BE2C (cell line): ENCODE data around the gene XBP1.
"Not testable (repeated sequence)": the region's sequence is repeated elsewhere in the genome, so short reads cannot be mapped to it uniquely, and the experiment has no call there.

Source experiments
- DNase-seq: peaks from one replicate; pipeline ENCODE4 v3.0.0-alpha.2; 2020
- H3K27me3 ChIP-seq: fragments of 250-450 bp; sonication (Bioruptor Pico); 2 replicates; pipeline ENCODE4 v1.5.1; 2020; ENCODE audit warnings: mild to moderate bottlenecking
- H3K36me3 ChIP-seq: fragments of 250-450 bp; sonication (Bioruptor Pico); 2 replicates; pipeline ENCODE4 v1.5.1; 2020; ENCODE audit warnings: mild to moderate bottlenecking
- H3K4me1 ChIP-seq: fragments of 250-450 bp; sonication (Bioruptor Pico); 2 replicates; pipeline ENCODE4 v1.5.1; 2020
- H3K4me3 ChIP-seq: 2 replicates; pipeline ENCODE4 v1.5.1; 2011; ENCODE audit warnings: low read depth, low read length
- H3K9me3 ChIP-seq: fragments of 250-450 bp; sonication (Bioruptor Pico); 2 replicates; pipeline ENCODE4 v1.5.1; 2020
- CTCF ChIP-seq: IDR thresholded peaks from 2 replicates; pipeline ENCODE4 v1.5.1; 2012; ENCODE audit warnings: mild to moderate bottlenecking, low read depth, low read length

XBP1 gene

DNA sequence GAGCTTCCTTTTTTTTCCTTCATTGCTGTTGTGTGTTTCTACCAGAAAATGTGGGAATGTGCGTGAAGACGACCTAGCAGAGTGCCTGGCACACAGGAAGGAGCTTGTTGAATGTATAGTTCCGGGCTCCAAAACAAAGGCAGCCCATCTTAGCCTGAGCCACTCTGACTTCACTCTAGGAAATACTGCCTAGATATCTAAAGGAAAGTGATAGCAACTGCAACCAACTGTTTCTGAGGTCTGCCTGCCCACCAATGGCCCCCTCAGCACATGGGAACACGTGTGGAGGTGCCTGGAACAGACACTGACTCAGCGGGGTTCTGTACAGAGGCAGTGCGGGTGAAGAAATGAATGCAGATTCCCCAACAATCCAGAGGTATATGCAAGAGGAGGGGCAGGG, 14.7 kb upstream of the XBP1 start:
- no peak overlapping the region for H3K4me3 ChIP-seq
- H3K27me3 ChIP-seq, result no peaks in the 10 kb centered on the region
- no peaks in the 10 kb centered on the region for H3K36me3 ChIP-seq
- no peaks in the 10 kb centered on the region for H3K9me3 ChIP-seq
- DNase-seq, result no peak
- peaks cover 10% of the 10 kb centered on the region for H3K4me1 ChIP-seq
- TF ChIP-seq CTCF, result no peak

DNA sequence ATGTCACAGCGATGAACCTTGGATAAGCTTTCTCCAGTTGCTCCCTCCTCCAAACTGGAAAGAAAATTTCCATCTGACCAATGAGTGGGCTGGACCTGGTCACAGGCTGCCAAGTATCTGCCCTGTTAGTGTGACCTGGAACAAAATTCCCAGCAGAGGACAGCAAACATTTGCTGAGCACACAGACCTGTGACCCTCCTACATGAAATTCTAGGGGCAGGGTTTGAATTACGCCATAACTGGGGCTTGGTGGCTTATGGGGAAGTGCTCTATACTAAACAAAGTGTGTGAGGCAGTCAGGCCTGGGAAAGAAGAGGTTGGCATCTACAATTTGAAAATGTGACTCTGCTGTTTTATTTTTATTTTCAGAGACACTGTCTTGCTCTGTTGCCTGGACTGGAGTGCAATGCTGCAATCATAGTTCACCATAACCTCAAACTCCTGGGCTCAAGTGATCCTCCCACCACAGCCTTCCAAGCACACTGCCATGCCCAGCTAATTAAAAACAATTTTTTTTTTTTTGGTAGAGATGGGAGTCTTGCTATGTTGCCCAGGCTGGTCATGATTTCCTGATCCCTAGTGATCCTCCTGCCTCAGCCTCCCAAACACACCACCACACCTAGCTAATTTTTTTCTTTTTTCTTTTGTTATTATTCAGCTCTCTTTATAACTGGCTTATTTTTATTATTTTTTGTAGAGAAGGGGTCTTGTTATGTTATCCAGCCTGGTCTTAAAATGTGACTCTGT, 13.6 kb upstream of the XBP1 start:
- Histone ChIP-seq H3K27me3 (no peaks in the 10 kb centered on the region), H3K9me3 (no peaks in the 10 kb centered on the region), H3K36me3 (no peaks in the 10 kb centered on the region), H3K4me1 (peaks cover 7% of the 10 kb centered on the region), H3K4me3 (no peak overlapping the region)
- DNase-seq, result no peak
- TF ChIP-seq CTCF, result no peak

DNA sequence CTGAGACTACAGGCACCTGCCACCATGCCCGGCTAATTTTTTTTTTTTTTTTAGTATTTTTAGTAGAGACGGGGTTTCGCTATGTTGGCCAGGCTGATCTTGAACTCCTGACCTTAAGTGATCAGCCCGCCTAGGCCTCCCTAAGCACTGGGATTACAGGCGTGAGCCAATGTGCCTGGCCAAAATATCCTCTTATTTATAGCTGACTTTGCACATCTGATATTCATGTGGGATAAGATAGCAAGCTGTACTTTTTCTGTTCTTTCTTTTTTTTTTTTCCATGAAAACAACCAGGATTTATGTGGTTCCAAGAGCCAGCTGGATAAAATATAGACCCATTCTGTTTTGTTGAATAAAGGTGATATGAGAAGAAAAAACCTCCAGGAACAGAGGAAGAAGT, 12.1 kb upstream of the XBP1 start:
- H3K36me3 ChIP-seq, result no peaks in the 10 kb centered on the region
- H3K9me3 ChIP-seq, result no peaks in the 10 kb centered on the region
- TF ChIP-seq CTCF, result no peak
- H3K4me1 ChIP-seq, result no peaks in the 10 kb centered on the region; the same call in none of the 2 replicates
- H3K27me3 ChIP-seq, result no peaks in the 10 kb centered on the region
- no peak for DNase-seq
- H3K4me3 ChIP-seq, result no peak overlapping the region

DNA sequence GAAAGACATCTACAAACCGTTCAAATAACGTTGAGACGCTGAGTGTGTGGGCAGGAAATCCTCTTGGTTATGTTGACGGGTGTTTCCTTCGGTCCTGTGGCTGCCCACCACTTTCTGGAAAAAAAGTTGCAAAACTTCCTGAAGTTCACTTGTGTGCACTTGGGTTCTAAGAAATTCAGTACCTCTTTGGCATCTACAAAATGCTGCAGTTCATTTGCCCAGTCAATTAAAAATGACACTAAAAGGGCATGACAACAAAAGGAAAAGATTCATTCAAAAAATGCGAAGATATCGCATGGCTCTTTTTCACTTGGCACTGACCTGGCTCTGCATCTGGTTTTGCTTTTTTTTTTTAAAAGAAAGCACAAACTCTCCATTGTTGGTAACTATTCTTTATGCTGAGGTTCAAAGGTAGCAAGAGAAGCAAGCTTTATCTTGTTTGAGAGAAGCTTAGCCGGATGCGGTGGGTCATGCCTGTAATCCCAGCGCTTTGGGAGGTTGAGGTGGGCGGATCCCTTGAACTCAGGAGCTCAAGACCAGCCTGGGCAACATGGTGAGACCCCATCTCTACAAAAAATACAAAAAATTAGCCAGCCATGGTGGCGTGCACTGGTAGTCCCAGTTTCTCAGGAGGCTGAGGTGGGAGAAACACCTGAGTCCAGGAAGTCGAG, 10.6 kb upstream of the XBP1 start:
- no peaks in the 10 kb centered on the region for H3K9me3 ChIP-seq
- no peak for TF ChIP-seq CTCF
- H3K27me3 ChIP-seq, result no peaks in the 10 kb centered on the region
- no peak for DNase-seq
- no peaks in the 10 kb centered on the region for H3K36me3 ChIP-seq
- H3K4me1 ChIP-seq, result no peaks in the 10 kb centered on the region; the same call in 1 of the 2 replicates
- H3K4me3 ChIP-seq, result no peak overlapping the region

- H3K9me3 ChIP-seq, result no peaks in the 10 kb centered on the region
- H3K4me3 ChIP-seq, result no peak overlapping the region
- H3K36me3 ChIP-seq, result no peaks in the 10 kb centered on the region
- DNase-seq, result no peak
- no peaks in the 10 kb centered on the region; the same call in 1 of the 2 replicates for H3K4me1 ChIP-seq
- TF ChIP-seq CTCF, result no peak
- no peaks in the 10 kb centered on the region for H3K27me3 ChIP-seq
These were observed 8.5 kb upstream of the XBP1 start for GRCh38 chr22:28808716-28809355.

- not testable (repeated sequence) for H3K36me3 ChIP-seq, DNase-seq, H3K9me3 ChIP-seq, H3K4me1 ChIP-seq, H3K27me3 ChIP-seq, H3K4me3 ChIP-seq
These were observed 5.1 kb upstream of the XBP1 start for GRCh38 chr22:28805426-28805825.
